Parathyroid adenoma (tissue), 2 donors: ENCODE measurements around the gene GPC6.
A peak's percentile ranks its signal among the peaks of the same experiment; 100 is the strongest.

Experiments used
- H2AFZ ChIP-seq: fragments of 300-600 bp; sonication (generic); one replicate; pipeline ENCODE4 v1.7.0; 2017; ENCODE audit warnings: antibody characterized with exemption, mild to moderate bottlenecking
- H3K27ac ChIP-seq: fragments of 300-600 bp; sonication (generic); one replicate; pipeline ENCODE4 v1.7.0; 2017
- H3K27me3 ChIP-seq: fragments of 300-600 bp; sonication (generic); one replicate; pipeline ENCODE4 v1.7.0; 2017; ENCODE audit warnings: low read length; ENCODE audit not compliant: control insufficient read depth, insufficient read depth
- H3K36me3 ChIP-seq: fragments of 300-600 bp; sonication (generic); one replicate; pipeline ENCODE4 v1.7.0; 2017; ENCODE audit warnings: low read length; ENCODE audit not compliant: control insufficient read depth, insufficient read depth
- H3K4me1 ChIP-seq: fragments of 300-600 bp; sonication (generic); one replicate; pipeline ENCODE4 v1.7.0; 2017; ENCODE audit warnings: control low read depth
- H3K4me2 ChIP-seq: fragments of 300-600 bp; sonication (generic); one replicate; pipeline ENCODE4 v1.7.0; 2017; ENCODE audit warnings: low read length
- H3K4me3 ChIP-seq: fragments of 300-600 bp; sonication (generic); one replicate; pipeline ENCODE4 v1.7.0; 2017; ENCODE audit warnings: low read depth, low read length
- H3K79me2 ChIP-seq: fragments of 300-600 bp; sonication (generic); one replicate; pipeline ENCODE4 v1.7.0; 2017; ENCODE audit warnings: control low read depth
- H3K9ac ChIP-seq: fragments of 300-600 bp; sonication (generic); one replicate; pipeline ENCODE4 v1.7.0; 2017; ENCODE audit warnings: mild to moderate bottlenecking
- H3K9me3 ChIP-seq: fragments of 300-600 bp; sonication (generic); one replicate; pipeline ENCODE4 v1.7.0; 2017; ENCODE audit warnings: low read length; ENCODE audit not compliant: control insufficient read depth
- CTCF ChIP-seq: fragments of 300-600 bp; sonication (generic); IDR thresholded peaks from one replicate; pipeline ENCODE4 v1.7.0; 2017; ENCODE audit warnings: antibody characterized with exemption, mild to moderate bottlenecking
- donor health status: primary hyperparathyroidism.

GPC6 gene

GRCh38 chr13:94351292-94351990, 1124.8 kb downstream of the GPC6 start:
- Histone ChIP-seq H3K4me3 (no peak overlapping the region), H3K4me2 (no peak overlapping the region), H2AFZ (no peak overlapping the region), H3K9me3 (no peaks in the 10 kb centered on the region), H3K79me2 (no peaks in the 10 kb centered on the region), H3K9ac (no peak overlapping the region), H3K4me1 (no peaks in the 10 kb centered on the region), H3K36me3 (no peaks in the 10 kb centered on the region), H3K27me3 (no peaks in the 10 kb centered on the region), H3K27ac (no peak overlapping the region)
- TF ChIP-seq CTCF: no peak

DNA sequence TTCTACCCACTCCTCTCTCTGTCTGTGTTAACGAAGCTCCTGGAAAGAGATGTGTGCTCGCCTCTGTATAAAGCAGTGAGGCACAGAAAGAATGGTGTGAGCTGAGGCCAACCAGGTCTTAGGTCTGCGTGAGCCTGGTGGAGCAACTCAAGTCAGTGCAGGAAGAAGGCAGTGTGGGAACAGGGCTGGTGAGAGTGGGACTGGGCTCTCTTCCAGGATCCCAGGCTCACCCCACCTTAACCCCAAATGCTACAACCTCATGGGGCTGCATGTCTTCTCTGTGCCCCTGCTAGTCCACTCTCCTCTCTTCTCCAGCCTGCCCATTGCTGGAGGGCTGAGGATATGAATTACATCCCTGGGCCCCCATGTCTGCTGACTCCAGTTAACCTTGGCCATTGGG, 1125.5 kb downstream of the GPC6 start:
- Histone ChIP-seq H3K36me3 (no peaks in the 10 kb centered on the region), H3K4me2 (no peak overlapping the region), H3K27me3 (no peaks in the 10 kb centered on the region), H2AFZ (no peak overlapping the region), H3K4me1 (no peaks in the 10 kb centered on the region), H3K4me3 (no peak overlapping the region), H3K79me2 (no peaks in the 10 kb centered on the region), H3K9ac (no peak overlapping the region), H3K9me3 (no peaks in the 10 kb centered on the region), H3K27ac (no peak overlapping the region)
- no peak for TF ChIP-seq CTCF

DNA sequence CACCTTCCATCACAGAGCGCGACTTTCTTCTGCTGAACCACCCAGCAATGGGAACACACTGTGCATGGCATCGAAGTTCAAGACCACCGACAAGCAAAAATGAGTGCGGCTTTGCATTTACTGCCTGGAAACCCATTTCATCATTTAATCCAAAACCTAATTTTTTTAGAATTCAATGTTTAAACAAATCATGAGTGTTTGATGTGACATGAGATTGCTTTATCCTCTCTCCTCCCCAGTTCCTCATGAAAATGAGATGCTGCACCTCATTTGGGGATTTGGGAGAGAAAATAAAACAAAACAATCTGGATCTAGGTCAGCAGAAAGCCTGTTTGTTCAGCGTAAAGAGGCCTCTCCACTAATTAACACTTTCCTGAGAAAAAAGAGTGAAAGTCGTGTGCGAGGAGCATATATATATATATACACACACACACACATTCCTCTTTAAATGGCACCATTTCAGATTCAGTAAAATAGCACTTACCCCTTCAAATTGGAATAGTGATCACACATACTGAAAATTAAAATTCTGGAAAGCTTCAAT, 1126.6 kb downstream of the GPC6 start:
- no peak for TF ChIP-seq CTCF
- no peaks in the 10 kb centered on the region for H3K9me3 ChIP-seq

GRCh38 chr13:94359875-94360274, 1133.3 kb downstream of the GPC6 start:
- Histone ChIP-seq H3K9me3 (no peaks in the 10 kb centered on the region), H3K4me2 (no peak overlapping the region), H2AFZ (no peak overlapping the region), H3K27ac (no peak overlapping the region), H3K36me3 (no peaks in the 10 kb centered on the region), H3K79me2 (no peaks in the 10 kb centered on the region), H3K27me3 (no peaks in the 10 kb centered on the region), H3K4me3 (no peak overlapping the region), H3K4me1 (no peaks in the 10 kb centered on the region), H3K9ac (no peak overlapping the region)
- no peak for TF ChIP-seq CTCF

More for the DNA sequence above, 1126.6 kb downstream of the GPC6 start:
- H3K4me3 ChIP-seq: no peak overlapping the region
- H3K79me2 ChIP-seq: no peaks in the 10 kb centered on the region
- H3K36me3 ChIP-seq: no peaks in the 10 kb centered on the region
- H3K4me1 ChIP-seq: no peaks in the 10 kb centered on the region
- H3K9ac ChIP-seq: no peak overlapping the region
- H3K4me2 ChIP-seq: no peak overlapping the region
- no peaks in the 10 kb centered on the region for H3K27me3 ChIP-seq
- no peak overlapping the region for H3K27ac ChIP-seq
- H2AFZ ChIP-seq: no peak overlapping the region

GRCh38 chr13:94362411-94362909, 1135.9 kb downstream of the GPC6 start:
- Histone ChIP-seq H3K4me2 (no peak overlapping the region), H3K27ac (no peak overlapping the region), H3K4me1 (no peaks in the 10 kb centered on the region), H3K9ac (no peak overlapping the region), H3K9me3 (no peaks in the 10 kb centered on the region), H2AFZ (no peak overlapping the region), H3K79me2 (no peaks in the 10 kb centered on the region), H3K27me3 (no peaks in the 10 kb centered on the region), H3K36me3 (no peaks in the 10 kb centered on the region), H3K4me3 (peak overlapping the region; percentile 24)
- peak; percentile 72 for TF ChIP-seq CTCF
